Neuronal stem cell (in vitro differentiated cells): ENCODE data around the gene PNCK.

ENCODE experiments used
- DNase-seq: peaks from one replicate; pipeline ENCODE4 v3.0.0-alpha.2; 2013; ENCODE audit warnings: low spot score
- H2AFZ ChIP-seq: one replicate; pipeline ENCODE4 v1.6.1; 2013; ENCODE audit warnings: mild to moderate bottlenecking, low read length, inconsistent platforms
- H2AK5ac ChIP-seq: 2 replicates; pipeline ENCODE4 v1.6.1; 2013; ENCODE audit warnings: low read depth, mild to moderate bottlenecking, inconsistent platforms, low read length, moderate library complexity, mixed read lengths
- H2BK120ac ChIP-seq: 2 replicates; pipeline ENCODE4 v1.6.1; 2013; ENCODE audit warnings: low read depth, mild to moderate bottlenecking, inconsistent platforms, low read length, moderate library complexity, mixed read lengths
- H2BK12ac ChIP-seq: one replicate; pipeline ENCODE4 v1.6.1; 2013; ENCODE audit warnings: low read length, inconsistent platforms
- H2BK15ac ChIP-seq: 2 replicates; pipeline ENCODE4 v1.6.1; 2013; ENCODE audit warnings: mild to moderate bottlenecking, low read length, inconsistent platforms, mixed read lengths
- H2BK5ac ChIP-seq: one replicate; pipeline ENCODE4 v1.6.1; 2013; ENCODE audit warnings: inconsistent platforms, mild to moderate bottlenecking, low read length, moderate library complexity
- H3K14ac ChIP-seq: one replicate; pipeline ENCODE4 v1.6.1; 2013; ENCODE audit warnings: low read length, inconsistent platforms
- H3K18ac ChIP-seq: 2 replicates; pipeline ENCODE4 v1.6.1; 2013; ENCODE audit warnings: low read length, inconsistent platforms
- H3K23ac ChIP-seq: 2 replicates; pipeline ENCODE4 v1.6.1; 2013; ENCODE audit warnings: low read depth, mild to moderate bottlenecking, mixed read lengths, low read length, inconsistent platforms; ENCODE audit not compliant: poor library complexity
- H3K27ac ChIP-seq: replicated peaks from 3 replicates; pipeline ENCODE4 v1.5.1; 2013; ENCODE audit warnings: low read length, inconsistent platforms
- H3K27me3 ChIP-seq, 3 experiments: 2 replicates each; pipeline ENCODE4 v1.6.1; 2013; ENCODE audit warnings: low read length in 3 of 3, mild to moderate bottlenecking in 2 of 3, inconsistent platforms in 1 of 3, low read depth in 1 of 3, mixed read lengths in 1 of 3, moderate library complexity in 1 of 3; ENCODE audit not compliant: control insufficient read depth in 3 of 3, insufficient read depth in 3 of 3
- H3K36me3 ChIP-seq, 2 donors: replicated peaks in 1 of 2; 2 replicates each; pipeline ENCODE4 v1.6.1; 2013; ENCODE audit warnings: low read length in 2 of 2; ENCODE audit not compliant: control insufficient read depth in 2 of 2, insufficient read depth in 2 of 2
- H3K4ac ChIP-seq: 2 replicates; pipeline ENCODE4 v1.6.1; 2013; ENCODE audit warnings: inconsistent platforms, mild to moderate bottlenecking, low read length, moderate library complexity
- H3K4me1 ChIP-seq, 2 donors: 1 replicate in 1 of 2; 2 replicates in 1 of 2; pipeline ENCODE4 v1.6.1; 2013; ENCODE audit warnings: low read length in 2 of 2, low read depth in 1 of 2; ENCODE audit not compliant: control insufficient read depth in 2 of 2, insufficient read depth in 1 of 2
- H3K4me2 ChIP-seq: one replicate; pipeline ENCODE4 v1.6.1; 2013; ENCODE audit warnings: mild to moderate bottlenecking, low read length, inconsistent platforms; ENCODE audit not compliant: insufficient read depth, poor library complexity, severe bottlenecking
- H3K4me3 ChIP-seq, 2 donors: 2 replicates each; pipeline ENCODE4 v1.5.1; 2013; ENCODE audit warnings: low read length in 2 of 2, mild to moderate bottlenecking in 2 of 2, inconsistent platforms in 1 of 2, moderate library complexity in 1 of 2
- H3K79me1 ChIP-seq: one replicate; pipeline ENCODE4 v1.6.1; 2013; ENCODE audit warnings: low read depth, mild to moderate bottlenecking, inconsistent platforms, low read length, moderate library complexity
- H3K9ac ChIP-seq: one replicate; pipeline ENCODE4 v1.6.1; 2013; ENCODE audit warnings: mild to moderate bottlenecking, low read depth, low read length, inconsistent platforms; ENCODE audit not compliant: poor library complexity
- H3K9me3 ChIP-seq, 2 donors: replicated peaks in 1 of 2; 2 replicates each; pipeline versions ENCODE3 to v1.6.1; 2013; ENCODE audit warnings: low read length in 2 of 2, mild to moderate bottlenecking in 2 of 2, inconsistent platforms in 1 of 2, low read depth in 1 of 2, mixed read lengths in 1 of 2, moderate library complexity in 1 of 2; ENCODE audit not compliant: control insufficient read depth in 2 of 2, insufficient read depth in 1 of 2
- H4K8ac ChIP-seq: one replicate; pipeline ENCODE4 v1.6.1; 2013; ENCODE audit warnings: low read depth, mild to moderate bottlenecking, inconsistent platforms, low read length, moderate library complexity
- H4K91ac ChIP-seq: one replicate; pipeline ENCODE4 v1.6.1; 2013; ENCODE audit warnings: low read length, low read depth, mild to moderate bottlenecking, inconsistent platforms; ENCODE audit not compliant: poor library complexity
- WGBS, 2 donors: extraction: QIAGEN DNeasy Blood & Tissue Kit; methylation state at CpG; one replicate each; pipeline ENCODE4 v1.1.7; 2013; ENCODE audit warnings: missing lambda C conversion rate in 2 of 2, mixed read lengths in 1 of 2; ENCODE audit not compliant: insufficient read length in 2 of 2, insufficient replicate concordance in 1 of 2; ENCODE audit errors: extremely low coverage in 2 of 2; 5-methylcytosine and 5-hydroxymethylcytosine counted together

The PNCK gene

GRCh38 chrX:153637121-153638040 is 36.2 kb downstream of the PNCK start:
- Histone ChIP-seq H3K27me3 (peaks cover 0 to 86% (median 0%) of the 10 kb centered on the region in 3 experiments), H3K4me3 (no peak overlapping the region), H3K4ac (no peak overlapping the region), H4K8ac (no peak overlapping the region), H2BK15ac (no peak overlapping the region), H2BK5ac (no peak overlapping the region), H3K27ac (no peak overlapping the region), H3K79me1 (no peaks in the 10 kb centered on the region), H2AFZ (no peak overlapping the region), H3K4me1 (peaks cover 7 to 12% of the 10 kb centered on the region in 2 donors), H2AK5ac (no peak overlapping the region), H3K4me2 (no peak overlapping the region), H3K14ac (no peak overlapping the region), H2BK12ac (no peak overlapping the region), H3K9ac (no peak overlapping the region), H2BK120ac (no peak overlapping the region), H3K36me3 (no peaks in the 10 kb centered on the region), H3K9me3 (no peaks in the 10 kb centered on the region), H4K91ac (no peak overlapping the region), H3K18ac (no peak overlapping the region), H3K23ac (no peak overlapping the region)
- no CpG with 5 or more reads among the region's 27 CpGs for WGBS, 2 donors
- no peak for DNase-seq

- Histone ChIP-seq H3K4me3 (no peak overlapping the region), H3K23ac (no peak overlapping the region), H3K79me1 (no peaks in the 10 kb centered on the region), H2BK5ac (no peak overlapping the region), H2BK12ac (no peak overlapping the region), H3K14ac (no peak overlapping the region), H3K27me3 (peaks cover 0 to 92% (median 0%) of the 10 kb centered on the region in 3 experiments), H3K4me2 (no peak overlapping the region), H2AK5ac (no peak overlapping the region), H2AFZ (no peak overlapping the region), H3K36me3 (no peaks in the 10 kb centered on the region), H3K9ac (no peak overlapping the region), H2BK15ac (no peak overlapping the region), H3K4me1 (peaks cover 6 to 9% of the 10 kb centered on the region in 2 donors), H2BK120ac (no peak overlapping the region), H3K9me3 (no peaks in the 10 kb centered on the region), H3K27ac (no peak overlapping the region), H3K18ac (no peak overlapping the region), H4K91ac (no peak overlapping the region), H4K8ac (no peak overlapping the region), H3K4ac (no peak overlapping the region)
- no CpG with 5 or more reads among the region's 5 CpGs for WGBS, 2 donors
- no peak for DNase-seq
Measured at GRCh38 chrX:153636716-153637115, 36.9 kb downstream of the PNCK start.

- Histone ChIP-seq H2BK12ac (no peak overlapping the region), H2AFZ (no peak overlapping the region), H3K23ac (no peak overlapping the region), H3K27ac (no peak overlapping the region), H2BK15ac (no peak overlapping the region), H4K8ac (no peak overlapping the region), H3K9me3 (no peaks in the 10 kb centered on the region), H3K79me1 (no peaks in the 10 kb centered on the region), H3K4me2 (no peak overlapping the region), H3K4me3 (no peak overlapping the region), H4K91ac (no peak overlapping the region), H3K4me1 (peaks cover 0 to 4% of the 10 kb centered on the region in 2 donors), H2BK120ac (no peak overlapping the region), H3K4ac (no peak overlapping the region), H3K27me3 (peaks cover 0 to 92% (median 0%) of the 10 kb centered on the region in 3 experiments), H3K36me3 (no peaks in the 10 kb centered on the region), H3K18ac (no peak overlapping the region), H2AK5ac (no peak overlapping the region), H2BK5ac (no peak overlapping the region), H3K9ac (no peak overlapping the region), H3K14ac (no peak overlapping the region)
- no peak for DNase-seq
- WGBS, 2 donors: no CpG with 5 or more reads among the region's 21 CpGs
Measured at GRCh38 chrX:153635788-153636668, 37.6 kb downstream of the PNCK start.

GRCh38 chrX:153635388-153635787 is 38.2 kb downstream of the PNCK start:
- no CpG with 5 or more reads among the region's 6 CpGs for WGBS, 2 donors
- no peaks in the 10 kb centered on the region for H3K4me1 ChIP-seq

More at GRCh38 chrX:153635388-153635787, 38.2 kb downstream of the PNCK start:
- Histone ChIP-seq H3K4me3 (no peak overlapping the region), H2BK15ac (no peak overlapping the region), H2BK5ac (no peak overlapping the region), H3K4me2 (no peak overlapping the region), H2AFZ (no peak overlapping the region), H3K23ac (no peak overlapping the region), H3K79me1 (no peaks in the 10 kb centered on the region), H3K27me3 (peaks cover 0 to 89% (median 0%) of the 10 kb centered on the region in 3 experiments), H3K27ac (no peak overlapping the region), H2BK120ac (no peak overlapping the region), H4K8ac (no peak overlapping the region), H3K4ac (no peak overlapping the region), H3K18ac (no peak overlapping the region), H2AK5ac (no peak overlapping the region), H3K36me3 (no peaks in the 10 kb centered on the region), H4K91ac (no peak overlapping the region), H3K9me3 (no peaks in the 10 kb centered on the region), H2BK12ac (no peak overlapping the region), H3K14ac (no peak overlapping the region), H3K9ac (no peak overlapping the region)
- no peak for DNase-seq
